Measurements from ENCODE around the gene RABL6. TPM values are rescaled to one million over a fixed set of nuclear protein-coding genes. Genes with fewer than 3 reads are reported as not detected.

Gene RABL6
- total RNA-seq, 2 experiments from 2014 or later: 113 to 133 TPM

- no peaks in the 10 kb centered on the region for H4K20me1 ChIP-seq (ENCODE audit: insufficient read depth, low read length)
- no peaks in the 10 kb centered on the region for H3K79me2 ChIP-seq (ENCODE audit: insufficient read depth, low read depth, low read length)
- TF ChIP-seq EZH2phosphoT487 (IDR thresholded peaks at IDR 0.05; ENCODE audit: borderline replicate concordance, low read depth, low read length): no peak
- TF ChIP-seq CTCF (conservative IDR thresholded peaks at IDR 0.05; ENCODE audit: low read length): no peak
- no peak overlapping the region for H3K4me3 ChIP-seq (ENCODE audit: low read depth, low read length, poor library complexity, severe bottlenecking)
- ChIA-PET CTCF (ENCODE audit: unreplicated experiment) (no interaction called here), POLR2A (no interaction called here)
- intact Hi-C loops (cut with micrococcal nuclease; ENCODE audit: unreplicated experiment): no loop called here
- no peak for DNase-seq (ENCODE audit: low spot score)
- no peaks in the 10 kb centered on the region for H3K9me3 ChIP-seq (ENCODE audit: low read length)
- no peaks in the 10 kb centered on the region for H3K9me2 ChIP-seq (ENCODE audit: insufficient read depth, low read length)
- H3K36me3 ChIP-seq (ENCODE audit: insufficient read depth, low read length): peaks cover 28% of the 10 kb centered on the region
- BruUV-seq (replicated peaks): no TSS peak
- no peaks in the 10 kb centered on the region for H3K4me1 ChIP-seq (ENCODE audit: insufficient read depth, low read length, poor library complexity, severe bottlenecking)
- H3K27ac ChIP-seq (ENCODE audit: low read depth, low read length, poor library complexity, severe bottlenecking): no peak overlapping the region
- no peak overlapping the region for H2AFZ ChIP-seq (ENCODE audit: low read length)
- H3K4me2 ChIP-seq (ENCODE audit: low read length): no peak overlapping the region
These were observed 51.4 kb downstream of the RABL6 start for GRCh38 chr9:136858844-136859757.

- Histone ChIP-seq H3K27ac (ENCODE audit: low read depth, low read length, poor library complexity, severe bottlenecking) (no peak overlapping the region), H3K79me2 (ENCODE audit: insufficient read depth, low read depth, low read length) (peaks cover 12% of the 10 kb centered on the region), H3K4me2 (ENCODE audit: low read length) (no peak overlapping the region), H2AFZ (ENCODE audit: low read length) (no peak overlapping the region), H3K36me3 (ENCODE audit: insufficient read depth, low read length) (peaks cover 30% of the 10 kb centered on the region), H3K4me1 (ENCODE audit: insufficient read depth, low read length, poor library complexity, severe bottlenecking) (peaks cover 8% of the 10 kb centered on the region), H3K9me2 (ENCODE audit: insufficient read depth, low read length) (no peaks in the 10 kb centered on the region), H3K9me3 (ENCODE audit: low read length) (no peaks in the 10 kb centered on the region), H3K4me3 (ENCODE audit: low read depth, low read length, poor library complexity, severe bottlenecking) (no peak overlapping the region), H4K20me1 (ENCODE audit: insufficient read depth, low read length) (no peaks in the 10 kb centered on the region)
- CTCF ChIA-PET (ENCODE audit: unreplicated experiment): no interaction called here
- intact Hi-C loops (cut with micrococcal nuclease; ENCODE audit: unreplicated experiment): no loop called here
- no peak for DNase-seq (ENCODE audit: low spot score)
- no peak for TF ChIP-seq CTCF (conservative IDR thresholded peaks at IDR 0.05; ENCODE audit: low read length)
- TF ChIP-seq EZH2phosphoT487 (IDR thresholded peaks at IDR 0.05; ENCODE audit: borderline replicate concordance, low read depth, low read length): no peak
- POLR2A ChIA-PET: no interaction called here
- no TSS peak for BruUV-seq (replicated peaks)
These were observed 52.8 kb downstream of the RABL6 start for GRCh38 chr9:136860529-136860928.
